ENCODE results near the gene TSFM. TPM values are rescaled to one million over a fixed set of nuclear protein-coding genes. Genes with fewer than 3 reads are reported as not detected.

The TSFM gene
- polyA plus RNA-seq, 12 donors: 19.0 to 32.7 (median 27.3) TPM; not detected in 1

- no peak for DNase-seq
Measured at GRCh38 chr12:57776247-57776587, 6.4 kb upstream of the TSFM start.

- no peak for DNase-seq
Measured at GRCh38 chr12:57777367-57777766, 5.2 kb upstream of the TSFM start.

- DNase-seq: no peak
Measured at GRCh38 chr12:57777911-57778310, 4.7 kb upstream of the TSFM start.

GRCh38 chr12:57779736-57780135, 2.9 kb upstream of the TSFM start:
- no peak for DNase-seq

- DNase-seq: no peak
Measured at GRCh38 chr12:57780284-57780897, 2.2 kb upstream of the TSFM start.

- DNase-seq: no peak
Measured at GRCh38 chr12:57781244-57781643, 1.3 kb upstream of the TSFM start.

GRCh38 chr12:57781801-57782200, 786 bp upstream of the TSFM start:
- no peak for DNase-seq

- DNase-seq: no peak
Measured at GRCh38 chr12:57782243-57782607, 362 bp upstream of the TSFM start.

GRCh38 chr12:57783466-57783801, 847 bp downstream of the TSFM start:
- DNase-seq: no peak

- DNase-seq: no peak
Measured at GRCh38 chr12:57783861-57784260, 1.3 kb downstream of the TSFM start.

GRCh38 chr12:57793920-57794319, 11.3 kb downstream of the TSFM start:
- no peak for DNase-seq

- no peak for DNase-seq
Measured at GRCh38 chr12:57795354-57795753, 12.8 kb downstream of the TSFM start.

GRCh38 chr12:57796996-57797395, 14.4 kb downstream of the TSFM start:
- DNase-seq: no peak

- DNase-seq: no peak
Measured at GRCh38 chr12:57797933-57798332, 15.3 kb downstream of the TSFM start.

- DNase-seq: no peak
Measured at GRCh38 chr12:57800965-57801364, 18.4 kb downstream of the TSFM start.

GRCh38 chr12:57802607-57803006, 20.0 kb downstream of the TSFM start:
- no peak for DNase-seq

- no peak for DNase-seq
Measured at GRCh38 chr12:57803319-57803893, 20.8 kb downstream of the TSFM start.

GRCh38 chr12:57806677-57807076, 24.1 kb downstream of the TSFM start:
- DNase-seq: no peak

- DNase-seq: no peak
Measured at GRCh38 chr12:57807285-57807684, 24.7 kb downstream of the TSFM start.

- DNase-seq: no peak
Measured at GRCh38 chr12:57808351-57808750, 25.8 kb downstream of the TSFM start.

GRCh38 chr12:57809425-57809824, 26.8 kb downstream of the TSFM start:
- DNase-seq: no peak

- DNase-seq: no peak
Measured at GRCh38 chr12:57810450-57810849, 27.9 kb downstream of the TSFM start.

GRCh38 chr12:57811028-57811755, 28.6 kb downstream of the TSFM start:
- DNase-seq: no peak
